ENCODE results near the gene PPP4R3A.
"Not testable (repeated sequence)": the region's sequence is repeated elsewhere in the genome, so short reads cannot be mapped to it uniquely, and the experiment has no call there.

PPP4R3A gene

GRCh38 chr14:91536327-91536726 lies 26.2 kb upstream of the PPP4R3A start:
- TF ChIP-seq, protein P1, sequence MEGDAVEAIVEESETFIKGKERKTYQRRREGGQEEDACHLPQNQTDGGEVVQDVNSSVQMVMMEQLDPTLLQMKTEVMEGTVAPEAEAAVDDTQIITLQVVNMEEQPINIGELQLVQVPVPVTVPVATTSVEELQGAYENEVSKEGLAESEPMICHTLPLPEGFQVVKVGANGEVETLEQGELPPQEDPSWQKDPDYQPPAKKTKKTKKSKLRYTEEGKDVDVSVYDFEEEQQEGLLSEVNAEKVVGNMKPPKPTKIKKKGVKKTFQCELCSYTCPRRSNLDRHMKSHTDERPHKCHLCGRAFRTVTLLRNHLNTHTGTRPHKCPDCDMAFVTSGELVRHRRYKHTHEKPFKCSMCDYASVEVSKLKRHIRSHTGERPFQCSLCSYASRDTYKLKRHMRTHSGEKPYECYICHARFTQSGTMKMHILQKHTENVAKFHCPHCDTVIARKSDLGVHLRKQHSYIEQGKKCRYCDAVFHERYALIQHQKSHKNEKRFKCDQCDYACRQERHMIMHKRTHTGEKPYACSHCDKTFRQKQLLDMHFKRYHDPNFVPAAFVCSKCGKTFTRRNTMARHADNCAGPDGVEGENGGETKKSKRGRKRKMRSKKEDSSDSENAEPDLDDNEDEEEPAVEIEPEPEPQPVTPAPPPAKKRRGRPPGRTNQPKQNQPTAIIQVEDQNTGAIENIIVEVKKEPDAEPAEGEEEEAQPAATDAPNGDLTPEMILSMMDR (IDR thresholded peaks at IDR 0.05; ENCODE audit: control extremely low read depth, extremely low read depth, low read depth, missing control alignments) = no peak
- ChIA-PET CTCF (no interaction called here), POLR2A (no interaction called here)
- no peak for DNase-seq (ENCODE audit: extremely low spot score)

- DNase-seq (ENCODE audit: extremely low spot score); POLR2A ChIA-PET; CTCF ChIA-PET: not testable (repeated sequence)
These were observed 23.9 kb upstream of the PPP4R3A start for GRCh38 chr14:91534059-91534458.

- DNase-seq (ENCODE audit: extremely low spot score) = no peak
- CTCF ChIA-PET = no interaction called here
- POLR2A ChIA-PET = no interaction called here
- TF ChIP-seq, protein P1 (IDR thresholded peaks at IDR 0.05; ENCODE audit: control extremely low read depth, extremely low read depth, low read depth, missing control alignments) = no peak
These were observed 23.5 kb upstream of the PPP4R3A start for GRCh38 chr14:91533623-91534022.

GRCh38 chr14:91523972-91524371 lies 13.9 kb upstream of the PPP4R3A start:
- no peak for DNase-seq (ENCODE audit: extremely low spot score)
- POLR2A ChIA-PET = no interaction called here
- TF ChIP-seq, protein P1 (IDR thresholded peaks at IDR 0.05; ENCODE audit: control extremely low read depth, extremely low read depth, low read depth, missing control alignments) = no peak
- CTCF ChIA-PET = no interaction called here

DNA sequence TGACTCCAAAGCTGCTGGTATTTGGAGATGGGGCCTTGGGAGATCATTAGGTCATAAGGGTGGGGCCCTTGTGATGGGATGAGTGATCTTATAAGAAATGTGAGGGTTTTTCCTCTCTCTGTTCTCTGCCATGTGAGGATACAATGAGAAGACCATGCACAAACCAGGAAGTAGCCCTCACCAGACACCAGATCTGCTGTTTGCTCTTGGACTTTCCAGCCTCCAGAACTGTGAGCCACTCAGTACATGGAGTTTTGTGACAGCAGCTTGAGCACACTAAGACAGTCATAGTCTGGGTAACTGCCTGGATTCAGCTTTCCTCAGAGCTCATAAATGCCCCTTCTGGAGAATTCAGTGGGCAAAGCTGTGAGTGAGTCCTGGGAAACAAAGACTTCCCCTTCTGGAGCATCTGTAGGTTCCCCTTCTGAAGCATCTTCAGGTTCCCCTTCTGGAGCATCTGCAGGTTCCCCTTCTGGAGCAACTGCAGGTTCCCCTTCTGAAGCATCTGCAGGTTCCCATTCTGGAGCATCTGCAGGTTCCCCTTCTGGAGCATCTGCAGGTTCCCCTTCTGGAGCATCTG lies 11.0 kb upstream of the PPP4R3A start:
- no peak for DNase-seq (ENCODE audit: extremely low spot score)
- TF ChIP-seq, protein P1 (IDR thresholded peaks at IDR 0.05; ENCODE audit: control extremely low read depth, extremely low read depth, low read depth, missing control alignments) = no peak
- CTCF ChIA-PET = interaction anchor here (1.2 kb wide), 1 partner anchor 536 kb away, joined by 3 read pairs; no protein-coding TSS in a partner anchor
- POLR2A ChIA-PET = no interaction called here

DNA sequence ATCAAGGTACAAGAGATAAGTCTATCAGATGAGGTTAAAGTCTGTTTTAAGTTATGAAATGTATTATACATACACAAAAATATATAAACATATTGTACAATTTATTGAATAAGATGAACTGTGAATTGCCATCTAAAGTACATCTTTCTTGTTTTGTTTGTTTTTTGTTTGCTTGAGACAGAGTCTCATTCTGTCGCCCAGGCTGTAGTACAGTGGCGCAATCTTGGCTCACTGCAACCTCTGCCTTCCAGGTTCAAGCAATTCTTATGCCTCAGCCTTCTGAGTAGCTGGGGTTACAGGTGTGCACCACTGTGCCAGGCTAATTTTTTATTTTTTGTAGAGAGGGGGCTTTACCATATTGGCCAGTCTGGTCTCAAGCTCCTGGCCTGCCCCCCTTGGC lies 10.0 kb upstream of the PPP4R3A start:
- TF ChIP-seq, protein P1 (IDR thresholded peaks at IDR 0.05; ENCODE audit: control extremely low read depth, extremely low read depth, low read depth, missing control alignments) = no peak
- DNase-seq (ENCODE audit: extremely low spot score) = no peak
- CTCF ChIA-PET = interaction anchor here (1.2 kb wide), 1 partner anchor 537 kb away, joined by 3 read pairs; no protein-coding TSS in a partner anchor
- POLR2A ChIA-PET = no interaction called here

- no peak for DNase-seq (ENCODE audit: extremely low spot score)
- TF ChIP-seq, protein P1 (IDR thresholded peaks at IDR 0.05; ENCODE audit: control extremely low read depth, extremely low read depth, low read depth, missing control alignments) = no peak
- POLR2A ChIA-PET = no interaction called here
- CTCF ChIA-PET = no interaction called here
These were observed 9.3 kb upstream of the PPP4R3A start for GRCh38 chr14:91519239-91520036.
